NCI-H748 treated with DMSO at 0.1 percent for 48 hours (cell line): ENCODE data around the gene PLOD1.
"Not testable (repeated sequence)": the region's sequence is repeated elsewhere in the genome, so short reads cannot be mapped to it uniquely, and the experiment has no call there.

Experiments used
- DNase-seq: peaks from one replicate; lab custom pipeline; 2025; lab: John Stamatoyannopoulos, UW

The PLOD1 gene

DNA sequence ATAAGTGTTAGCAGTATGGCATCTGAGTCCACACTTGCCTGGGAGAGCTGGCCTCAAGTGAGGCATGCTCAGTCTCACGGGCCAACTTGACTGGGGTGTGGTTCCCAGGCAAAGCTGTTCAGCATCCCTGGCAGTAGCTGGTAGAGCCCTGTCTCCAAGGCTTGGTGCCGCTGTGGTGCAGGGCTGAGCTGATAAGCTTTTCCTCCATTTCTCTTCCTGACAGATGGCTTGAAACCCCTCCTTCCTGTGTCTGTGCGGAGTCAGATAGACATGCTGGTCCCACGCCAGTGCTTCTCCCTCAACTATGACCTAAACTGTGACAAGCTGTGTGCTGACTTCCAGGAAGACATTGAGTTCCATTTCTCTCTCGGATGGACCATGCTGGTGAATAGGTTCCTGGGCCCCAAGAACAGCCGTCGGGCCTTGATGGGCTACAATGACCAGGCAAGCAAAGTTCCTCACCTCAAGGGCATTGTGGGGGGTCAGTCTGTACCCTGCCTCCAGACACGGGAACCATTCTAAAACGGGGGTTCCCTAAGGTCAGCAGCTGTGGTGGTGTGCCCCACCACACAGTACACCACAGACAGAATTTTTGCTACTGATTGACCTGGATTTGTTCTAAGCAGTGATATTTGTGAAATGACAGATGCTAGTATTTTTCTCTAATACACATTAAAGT lies 71.1 kb downstream of the PLOD1 start:
- no peak for DNase-seq

- DNase-seq: no peak
Observed at GRCh38 chr1:12006167-12006921, 71.8 kb downstream of the PLOD1 start.

GRCh38 chr1:12007204-12007603 lies 72.7 kb downstream of the PLOD1 start:
- no peak for DNase-seq

GRCh38 chr1:12008355-12008754 lies 73.8 kb downstream of the PLOD1 start:
- not testable (repeated sequence) for DNase-seq

DNA sequence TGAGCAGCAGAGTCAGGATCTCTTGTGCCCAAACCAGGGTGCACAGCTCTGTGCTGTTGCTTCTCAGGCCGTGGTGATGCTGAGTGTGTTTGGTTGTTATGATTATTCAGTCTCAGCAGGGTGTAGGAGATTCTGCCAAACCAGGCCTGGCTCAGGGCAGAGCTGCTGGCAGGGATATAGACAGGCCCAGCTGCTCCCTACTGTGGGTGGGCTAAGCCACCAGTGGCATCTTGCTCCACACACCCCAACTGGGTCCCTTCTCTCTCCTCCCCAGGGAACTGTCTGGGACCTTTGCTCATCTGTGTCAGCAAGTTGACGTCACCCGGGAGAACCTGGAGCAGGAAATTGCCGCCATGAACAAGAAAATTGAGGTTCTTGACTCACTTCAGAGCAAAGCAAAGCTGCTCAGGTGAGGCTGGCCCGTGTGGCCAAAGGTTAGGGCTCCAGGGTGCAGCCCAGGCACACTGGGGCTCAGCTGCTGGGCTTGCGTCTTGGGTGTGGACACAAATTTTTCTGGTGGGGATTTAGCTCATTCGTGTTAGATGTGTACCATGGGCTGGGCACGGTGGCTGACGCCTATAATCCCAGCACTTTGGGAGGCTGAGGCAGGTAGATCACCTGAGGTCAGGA lies 74.9 kb downstream of the PLOD1 start:
- no peak for DNase-seq

- DNase-seq: no peak
Observed at GRCh38 chr1:12010746-12011570, 76.4 kb downstream of the PLOD1 start.

- no peak for DNase-seq
Observed at GRCh38 chr1:12011998-12012397, 77.5 kb downstream of the PLOD1 start.

- DNase-seq: no peak
Observed at GRCh38 chr1:12012560-12013316, 78.2 kb downstream of the PLOD1 start.

DNA sequence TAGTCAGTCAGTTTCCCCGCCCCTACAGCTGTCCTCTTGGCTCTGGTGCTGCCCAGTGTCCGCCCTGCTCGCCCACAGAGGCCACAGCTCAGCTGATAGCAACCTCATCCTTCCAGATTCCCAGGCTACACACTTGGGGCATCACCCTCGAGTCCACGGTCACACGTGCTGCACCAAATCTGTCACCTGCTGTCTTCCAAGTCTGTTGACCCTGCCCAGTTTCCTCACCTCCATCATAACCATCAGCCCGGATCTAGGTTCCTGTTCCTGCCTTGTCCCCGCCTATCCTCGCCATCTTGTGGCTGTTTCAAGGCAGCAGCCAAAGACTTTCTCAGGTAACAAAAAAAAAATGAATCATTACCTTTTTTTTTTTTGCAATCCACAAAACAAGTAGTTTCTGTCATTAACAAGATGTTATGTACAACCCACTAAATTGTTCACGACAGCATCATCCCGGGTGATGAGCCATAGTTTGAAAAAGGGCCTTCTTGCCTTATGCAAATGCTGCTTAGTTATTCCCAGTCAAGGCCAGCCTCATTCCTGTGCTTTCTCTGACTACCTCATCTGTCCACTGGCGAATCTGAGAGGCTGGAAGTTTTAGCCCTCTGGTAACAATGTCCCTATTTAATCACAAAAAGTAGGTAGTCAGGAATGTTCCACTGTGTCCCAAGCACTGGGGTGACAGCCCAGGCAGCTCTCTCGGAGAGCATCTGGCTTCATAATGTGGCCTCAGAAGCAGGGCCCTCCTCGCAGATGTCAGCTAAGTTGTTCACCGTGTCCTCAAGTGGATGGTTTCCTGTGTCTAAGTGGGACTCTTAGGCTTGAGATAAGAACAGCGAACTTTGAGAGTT lies 79.8 kb downstream of the PLOD1 start:
- DNase-seq: no peak

- DNase-seq: no peak
Observed at GRCh38 chr1:12015001-12015491, 80.5 kb downstream of the PLOD1 start.

DNA sequence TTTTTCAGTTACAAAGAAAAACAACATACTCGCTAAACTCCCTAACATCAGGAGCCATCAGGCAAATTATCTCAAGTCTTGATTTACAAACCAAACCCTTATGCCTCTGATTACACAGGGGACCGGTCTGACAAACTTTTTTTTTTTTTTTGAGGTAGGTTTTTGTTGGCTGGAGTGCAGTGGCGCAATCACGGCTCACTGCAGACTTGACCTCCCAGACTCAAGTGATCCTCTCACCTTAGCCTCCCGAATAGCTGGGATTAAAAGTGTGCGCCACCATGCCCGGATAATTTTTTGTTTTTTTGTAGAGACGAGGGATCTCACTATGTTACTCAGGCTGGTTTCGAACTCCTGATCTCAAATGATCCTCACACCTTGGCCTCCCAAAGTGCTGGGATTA lies 81.0 kb downstream of the PLOD1 start:
- DNase-seq: no peak

GRCh38 chr1:12016182-12016581 lies 81.7 kb downstream of the PLOD1 start:
- no peak for DNase-seq

- DNase-seq: no peak
Observed at GRCh38 chr1:12019858-12020509, 85.5 kb downstream of the PLOD1 start.

- DNase-seq: no peak
Observed at GRCh38 chr1:12021616-12022015, 87.1 kb downstream of the PLOD1 start.

DNA sequence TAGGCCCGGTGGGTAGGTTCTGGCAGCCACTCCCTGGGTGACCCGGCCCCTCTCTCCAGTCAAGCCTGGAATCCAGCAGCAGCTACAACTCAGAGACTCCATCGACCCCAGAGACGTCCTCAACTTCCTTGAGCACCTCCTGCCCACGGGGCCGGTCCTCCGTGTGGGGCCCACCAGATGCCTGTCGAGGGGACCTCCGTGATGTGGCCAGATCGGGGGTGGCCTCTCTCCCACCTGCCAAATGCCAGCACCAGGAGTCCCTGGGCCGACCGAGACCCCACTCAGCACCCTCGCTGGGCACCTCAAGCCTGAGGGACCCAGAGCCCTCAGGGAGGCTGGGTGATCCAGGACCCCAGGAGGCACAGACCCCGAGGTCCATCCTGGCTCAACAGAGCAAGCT lies 87.5 kb downstream of the PLOD1 start:
- DNase-seq: no peak
